ENCODE measurements around the gene AARSD1.
"Not testable (repeated sequence)": the region's sequence is repeated elsewhere in the genome, so short reads cannot be mapped to it uniquely, and the experiment has no call there.

AARSD1 gene

GRCh38 chr17:42928714-42929496, 35.3 kb downstream of the AARSD1 start:
- no peaks in the 10 kb centered on the region for H3K27me3 ChIP-seq (ENCODE audit: low read depth, low read length)
- peak overlapping the region; percentile 72 for H3K27ac ChIP-seq (ENCODE audit: low read length)
- H2AFZ ChIP-seq (ENCODE audit: low read depth, low read length) = peak overlapping the region; percentile 97
- H3K4me2 ChIP-seq (ENCODE audit: low read length) = peak overlapping the region; percentile 82
- H3K79me2 ChIP-seq (ENCODE audit: low read length) = no peaks in the 10 kb centered on the region
- H3K4me3 ChIP-seq (ENCODE audit: low read length) = peak overlapping the region; percentile 52
- H3K9ac ChIP-seq (ENCODE audit: low read length) = peak overlapping the region; percentile 55
- no peaks in the 10 kb centered on the region for H3K9me3 ChIP-seq (ENCODE audit: insufficient read depth, low read length)
- peaks cover 10% of the 10 kb centered on the region for H3K4me1 ChIP-seq (ENCODE audit: low read length)
- peak; percentile 71 for TF ChIP-seq CTCF (IDR thresholded peaks at IDR 0.05; ENCODE audit: low read depth, low read length)
- no peak for TF ChIP-seq EZH2phosphoT487 (IDR thresholded peaks at IDR 0.05; ENCODE audit: low read depth)
- H3K36me3 ChIP-seq (replicated peaks; ENCODE audit: low read depth, low read length) = no peaks in the 10 kb centered on the region
- no peaks in the 10 kb centered on the region for H4K20me1 ChIP-seq (ENCODE audit: insufficient read depth, low read length)

DNA sequence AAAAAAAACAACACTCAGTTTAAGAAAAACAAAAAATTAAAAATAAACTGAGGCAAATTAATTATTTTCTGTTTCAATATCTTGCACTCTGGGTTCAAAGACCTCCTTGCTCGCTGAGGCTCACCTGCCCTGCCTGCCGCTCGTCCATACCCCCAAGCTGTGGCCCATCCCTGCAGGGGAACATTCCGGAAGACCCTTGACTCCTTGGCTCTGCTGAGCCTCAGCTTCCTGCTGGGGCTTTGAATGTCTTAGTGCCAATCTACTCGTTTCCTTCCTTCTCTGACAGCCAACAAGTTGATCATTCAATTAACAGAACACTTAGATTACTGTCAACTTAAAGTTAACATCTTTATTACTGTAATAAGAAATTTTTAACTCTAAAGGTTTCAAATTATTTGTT, 39.4 kb downstream of the AARSD1 start:
- Histone ChIP-seq H3K27ac (ENCODE audit: low read length) (no peak overlapping the region), H4K20me1 (ENCODE audit: insufficient read depth, low read length) (no peaks in the 10 kb centered on the region), H3K4me1 (ENCODE audit: low read length) (peaks cover 14% of the 10 kb centered on the region), H3K4me3 (ENCODE audit: low read length) (no peak overlapping the region), H3K79me2 (ENCODE audit: low read length) (no peaks in the 10 kb centered on the region), H3K9ac (ENCODE audit: low read length) (no peak overlapping the region), H3K27me3 (ENCODE audit: low read depth, low read length) (0 out of 2 replicates have a peak, but pooled peaks cover 4% of the 10 kb centered on the region), H3K4me2 (ENCODE audit: low read length) (no peak overlapping the region), H3K36me3 (replicated peaks; ENCODE audit: low read depth, low read length) (no peaks in the 10 kb centered on the region), H3K9me3 (ENCODE audit: insufficient read depth, low read length) (no peaks in the 10 kb centered on the region), H2AFZ (ENCODE audit: low read depth, low read length) (no peak overlapping the region)
- TF ChIP-seq EZH2phosphoT487 (IDR thresholded peaks at IDR 0.05; ENCODE audit: low read depth) (no peak), CTCF (IDR thresholded peaks at IDR 0.05; ENCODE audit: low read depth, low read length) (no peak)

DNA sequence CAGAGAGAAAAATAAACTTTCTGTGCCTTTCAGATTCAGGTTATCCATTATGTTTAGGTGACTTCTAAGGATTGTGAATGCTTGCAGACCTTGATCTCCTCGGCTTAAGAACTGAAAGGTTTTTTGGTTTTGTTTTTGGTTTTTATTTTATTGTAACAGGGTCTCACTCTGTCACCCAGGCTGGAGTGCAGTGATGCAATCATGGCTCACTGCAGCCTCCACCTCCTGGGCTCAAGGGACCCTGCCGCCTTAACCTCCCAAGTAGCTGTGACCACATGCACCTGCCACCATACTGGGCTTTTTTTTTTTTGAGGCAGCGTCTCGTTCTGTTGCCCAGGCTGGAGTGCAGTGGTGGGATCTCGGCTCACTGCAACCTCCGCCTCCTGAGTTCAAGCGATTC, 40.8 kb downstream of the AARSD1 start:
- H3K36me3 ChIP-seq (replicated peaks; ENCODE audit: low read depth, low read length); H3K27ac ChIP-seq (ENCODE audit: low read length); H3K4me1 ChIP-seq (ENCODE audit: low read length); H3K79me2 ChIP-seq (ENCODE audit: low read length); H3K9me3 ChIP-seq (ENCODE audit: insufficient read depth, low read length); H4K20me1 ChIP-seq (ENCODE audit: insufficient read depth, low read length); H3K27me3 ChIP-seq (ENCODE audit: low read depth, low read length); H3K4me3 ChIP-seq (ENCODE audit: low read length); H2AFZ ChIP-seq (ENCODE audit: low read depth, low read length); H3K9ac ChIP-seq (ENCODE audit: low read length); H3K4me2 ChIP-seq (ENCODE audit: low read length): not testable (repeated sequence)

DNA sequence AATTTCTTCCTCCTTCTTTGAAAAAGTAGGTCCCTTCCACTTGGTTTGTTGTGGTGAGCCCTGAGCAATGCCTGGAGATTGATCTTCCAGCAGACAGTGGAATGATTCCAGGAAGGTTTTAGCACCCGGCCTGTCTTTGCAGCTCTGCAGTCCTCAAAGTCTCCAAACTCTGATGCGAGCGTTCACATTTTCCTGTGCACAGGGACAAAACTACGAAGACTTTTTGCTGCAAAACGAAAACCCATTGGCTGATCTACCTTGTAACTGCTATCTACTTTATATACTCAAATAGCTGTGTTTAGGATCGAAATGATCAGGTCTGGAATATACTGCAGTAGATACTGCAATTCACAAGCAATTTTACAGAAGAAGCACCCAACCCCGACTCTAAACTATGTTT, 42.0 kb downstream of the AARSD1 start:
- Histone ChIP-seq H2AFZ (ENCODE audit: low read depth, low read length) (no peak overlapping the region), H3K4me3 (ENCODE audit: low read length) (no peak overlapping the region), H3K9ac (ENCODE audit: low read length) (no peak overlapping the region), H3K9me3 (ENCODE audit: insufficient read depth, low read length) (no peaks in the 10 kb centered on the region), H3K4me2 (ENCODE audit: low read length) (no peak overlapping the region), H3K36me3 (replicated peaks; ENCODE audit: low read depth, low read length) (no peaks in the 10 kb centered on the region), H3K27ac (ENCODE audit: low read length) (no peak overlapping the region), H3K4me1 (ENCODE audit: low read length) (0 out of 2 replicates have a peak, but pooled peaks cover 4% of the 10 kb centered on the region), H4K20me1 (ENCODE audit: insufficient read depth, low read length) (no peaks in the 10 kb centered on the region), H3K79me2 (ENCODE audit: low read length) (no peaks in the 10 kb centered on the region), H3K27me3 (ENCODE audit: low read depth, low read length) (0 out of 2 replicates have a peak, but pooled peaks cover 4% of the 10 kb centered on the region)
- TF ChIP-seq EZH2phosphoT487 (IDR thresholded peaks at IDR 0.05; ENCODE audit: low read depth) (no peak), CTCF (IDR thresholded peaks at IDR 0.05; ENCODE audit: low read depth, low read length) (no peak)
